ENCODE data around the gene CCDC142.

CCDC142 gene

GRCh38 chr2:74441690-74442482 lies 40.9 kb downstream of the CCDC142 start, which contains the start of gene RTKN:
RTKN (minus strand) TSS chr2:74441937; CDS start chr2:74441816, 121 bp downstream.
- no peak for DNase-seq

GRCh38 chr2:74441170-74441689 lies 41.6 kb downstream of the CCDC142 start:
- DNase-seq, result no peak

GRCh38 chr2:74440378-74441169 lies 42.2 kb downstream of the CCDC142 start:
- DNase-seq, result peak; percentile 85

- peak; percentile 31 for DNase-seq
Observed at GRCh38 chr2:74439803-74440377, 42.9 kb downstream of the CCDC142 start.

- DNase-seq, result no peak
Observed at GRCh38 chr2:74439373-74439772, 43.4 kb downstream of the CCDC142 start.

- DNase-seq, result no peak
Observed at GRCh38 chr2:74438248-74438647, 44.5 kb downstream of the CCDC142 start.

GRCh38 chr2:74436848-74437695 lies 45.7 kb downstream of the CCDC142 start:
- DNase-seq, result peak; percentile 38

GRCh38 chr2:74436111-74436805 lies 46.5 kb downstream of the CCDC142 start:
- no peak for DNase-seq

GRCh38 chr2:74430502-74430901 lies 52.3 kb downstream of the CCDC142 start:
- no peak for DNase-seq

- no peak for DNase-seq
Observed at GRCh38 chr2:74429487-74430451, 53.0 kb downstream of the CCDC142 start.

GRCh38 chr2:74428675-74429074 lies 54.1 kb downstream of the CCDC142 start:
- no peak for DNase-seq

- DNase-seq, result no peak
Observed at GRCh38 chr2:74427551-74427950, 55.2 kb downstream of the CCDC142 start.

GRCh38 chr2:74426181-74426758 lies 56.5 kb downstream of the CCDC142 start:
- DNase-seq, result no peak

GRCh38 chr2:74425523-74425922 lies 57.3 kb downstream of the CCDC142 start:
- no peak for DNase-seq

GRCh38 chr2:74424995-74425406 lies 57.8 kb downstream of the CCDC142 start:
- DNase-seq, result no peak

GRCh38 chr2:74424139-74424992 lies 58.4 kb downstream of the CCDC142 start:
- no peak for DNase-seq

Data from fibroblast of skin of scalp (primary cell).